ENCODE data around the gene MAPKAP1. TPM values are rescaled to one million over a fixed set of nuclear protein-coding genes. Genes with fewer than 3 reads are reported as not detected.

Gene MAPKAP1
- total and polyA plus RNA-seq, 2 of the 13 experiments (the other 11 are each of a cell fraction or from before 2014, with no cell fraction given) = 45.0 to 64.3 TPM

DNA sequence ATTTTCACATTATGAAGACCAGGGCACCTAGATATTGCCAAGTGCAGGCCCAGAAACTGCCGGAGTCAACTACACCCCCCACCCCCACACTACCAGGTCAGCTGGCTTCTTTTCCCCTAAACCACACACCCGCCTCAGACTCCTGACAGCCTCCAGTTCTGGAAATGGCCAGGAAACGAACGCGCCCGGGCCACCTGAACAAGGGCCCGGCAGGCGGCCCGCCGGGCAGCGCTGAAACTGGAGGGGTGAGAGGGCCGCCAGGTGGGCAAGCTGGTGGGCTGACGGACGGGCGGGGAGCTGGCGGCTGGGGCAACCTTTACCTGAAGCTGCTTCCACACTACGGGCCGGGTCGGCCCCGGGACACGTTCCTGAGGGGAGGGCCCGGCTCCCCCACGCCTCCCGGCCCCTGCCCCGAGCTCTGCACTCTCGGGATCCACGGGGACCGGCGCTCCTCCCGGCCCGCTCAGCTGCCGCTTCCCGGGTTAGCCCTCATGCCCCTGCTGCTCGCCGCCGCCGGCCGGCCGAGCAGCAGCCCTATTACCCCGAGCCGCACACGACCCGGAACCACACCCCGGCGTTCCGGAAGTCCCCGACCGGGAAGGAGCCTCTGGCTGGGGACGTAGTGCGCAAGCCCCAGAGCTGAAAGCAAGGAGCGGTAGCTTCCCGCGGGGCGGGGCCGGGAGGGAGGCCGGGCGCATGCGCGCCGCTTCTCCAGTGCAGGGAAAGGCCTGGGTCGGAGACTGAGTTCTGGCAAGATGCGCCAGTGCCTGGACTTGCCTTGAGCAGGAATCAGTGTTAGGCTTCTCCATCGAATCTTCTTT is at the start of gene MAPKAP1 (continued):
- TF ChIP-seq, protein P1, sequence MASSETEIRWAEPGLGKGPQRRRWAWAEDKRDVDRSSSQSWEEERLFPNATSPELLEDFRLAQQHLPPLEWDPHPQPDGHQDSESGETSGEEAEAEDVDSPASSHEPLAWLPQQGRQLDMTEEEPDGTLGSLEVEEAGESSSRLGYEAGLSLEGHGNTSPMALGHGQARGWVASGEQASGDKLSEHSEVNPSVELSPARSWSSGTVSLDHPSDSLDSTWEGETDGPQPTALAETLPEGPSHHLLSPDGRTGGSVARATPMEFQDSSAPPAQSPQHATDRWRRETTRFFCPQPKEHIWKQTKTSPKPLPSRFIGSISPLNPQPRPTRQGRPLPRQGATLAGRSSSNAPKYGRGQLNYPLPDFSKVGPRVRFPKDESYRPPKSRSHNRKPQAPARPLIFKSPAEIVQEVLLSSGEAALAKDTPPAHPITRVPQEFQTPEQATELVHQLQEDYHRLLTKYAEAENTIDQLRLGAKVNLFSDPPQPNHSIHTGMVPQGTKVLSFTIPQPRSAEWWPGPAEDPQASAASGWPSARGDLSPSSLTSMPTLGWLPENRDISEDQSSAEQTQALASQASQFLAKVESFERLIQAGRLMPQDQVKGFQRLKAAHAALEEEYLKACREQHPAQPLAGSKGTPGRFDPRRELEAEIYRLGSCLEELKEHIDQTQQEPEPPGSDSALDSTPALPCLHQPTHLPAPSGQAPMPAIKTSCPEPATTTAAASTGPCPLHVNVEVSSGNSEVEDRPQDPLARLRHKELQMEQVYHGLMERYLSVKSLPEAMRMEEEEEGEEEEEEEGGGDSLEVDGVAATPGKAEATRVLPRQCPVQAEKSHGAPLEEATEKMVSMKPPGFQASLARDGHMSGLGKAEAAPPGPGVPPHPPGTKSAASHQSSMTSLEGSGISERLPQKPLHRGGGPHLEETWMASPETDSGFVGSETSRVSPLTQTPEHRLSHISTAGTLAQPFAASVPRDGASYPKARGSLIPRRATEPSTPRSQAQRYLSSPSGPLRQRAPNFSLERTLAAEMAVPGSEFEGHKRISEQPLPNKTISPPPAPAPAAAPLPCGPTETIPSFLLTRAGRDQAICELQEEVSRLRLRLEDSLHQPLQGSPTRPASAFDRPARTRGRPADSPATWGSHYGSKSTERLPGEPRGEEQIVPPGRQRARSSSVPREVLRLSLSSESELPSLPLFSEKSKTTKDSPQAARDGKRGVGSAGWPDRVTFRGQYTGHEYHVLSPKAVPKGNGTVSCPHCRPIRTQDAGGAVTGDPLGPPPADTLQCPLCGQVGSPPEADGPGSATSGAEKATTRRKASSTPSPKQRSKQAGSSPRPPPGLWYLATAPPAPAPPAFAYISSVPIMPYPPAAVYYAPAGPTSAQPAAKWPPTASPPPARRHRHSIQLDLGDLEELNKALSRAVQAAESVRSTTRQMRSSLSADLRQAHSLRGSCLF (CRISPR knock-in tag; IDR thresholded peaks at IDR 0.05; ENCODE audit: borderline replicate concordance) = no peak
- TF ChIP-seq, protein P2, sequence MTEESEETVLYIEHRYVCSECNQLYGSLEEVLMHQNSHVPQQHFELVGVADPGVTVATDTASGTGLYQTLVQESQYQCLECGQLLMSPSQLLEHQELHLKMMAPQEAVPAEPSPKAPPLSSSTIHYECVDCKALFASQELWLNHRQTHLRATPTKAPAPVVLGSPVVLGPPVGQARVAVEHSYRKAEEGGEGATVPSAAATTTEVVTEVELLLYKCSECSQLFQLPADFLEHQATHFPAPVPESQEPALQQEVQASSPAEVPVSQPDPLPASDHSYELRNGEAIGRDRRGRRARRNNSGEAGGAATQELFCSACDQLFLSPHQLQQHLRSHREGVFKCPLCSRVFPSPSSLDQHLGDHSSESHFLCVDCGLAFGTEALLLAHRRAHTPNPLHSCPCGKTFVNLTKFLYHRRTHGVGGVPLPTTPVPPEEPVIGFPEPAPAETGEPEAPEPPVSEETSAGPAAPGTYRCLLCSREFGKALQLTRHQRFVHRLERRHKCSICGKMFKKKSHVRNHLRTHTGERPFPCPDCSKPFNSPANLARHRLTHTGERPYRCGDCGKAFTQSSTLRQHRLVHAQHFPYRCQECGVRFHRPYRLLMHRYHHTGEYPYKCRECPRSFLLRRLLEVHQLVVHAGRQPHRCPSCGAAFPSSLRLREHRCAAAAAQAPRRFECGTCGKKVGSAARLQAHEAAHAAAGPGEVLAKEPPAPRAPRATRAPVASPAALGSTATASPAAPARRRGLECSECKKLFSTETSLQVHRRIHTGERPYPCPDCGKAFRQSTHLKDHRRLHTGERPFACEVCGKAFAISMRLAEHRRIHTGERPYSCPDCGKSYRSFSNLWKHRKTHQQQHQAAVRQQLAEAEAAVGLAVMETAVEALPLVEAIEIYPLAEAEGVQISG (CRISPR knock-in tag; IDR thresholded peaks at IDR 0.05) = peak; percentile 78
- no peak for TF ChIP-seq TOPORS (CRISPR knock-in tag; IDR thresholded peaks at IDR 0.05)
- no peak for TF ChIP-seq FOSL1 (CRISPR knock-in tag; IDR thresholded peaks at IDR 0.05; ENCODE audit: borderline replicate concordance)
- TF ChIP-seq ZSCAN9 (CRISPR knock-in tag; IDR thresholded peaks at IDR 0.05; ENCODE audit: borderline replicate concordance) = peak; percentile 68; the same call in 1 of the 2 replicates
- no peak for TF ChIP-seq KLF11 (CRISPR knock-in tag; IDR thresholded peaks at IDR 0.05)
- no peak for TF ChIP-seq SOX13 (IDR thresholded peaks at IDR 0.05)
- TF ChIP-seq SOX13 (CRISPR knock-in tag; conservative IDR thresholded peaks at IDR 0.05 in 1 of 2, IDR thresholded peaks at IDR 0.05 in 1 of 2) = no peak
- TF ChIP-seq ZNF605 (CRISPR knock-in tag; IDR thresholded peaks at IDR 0.05) = peak; percentile 83
- TF ChIP-seq, protein P3, sequence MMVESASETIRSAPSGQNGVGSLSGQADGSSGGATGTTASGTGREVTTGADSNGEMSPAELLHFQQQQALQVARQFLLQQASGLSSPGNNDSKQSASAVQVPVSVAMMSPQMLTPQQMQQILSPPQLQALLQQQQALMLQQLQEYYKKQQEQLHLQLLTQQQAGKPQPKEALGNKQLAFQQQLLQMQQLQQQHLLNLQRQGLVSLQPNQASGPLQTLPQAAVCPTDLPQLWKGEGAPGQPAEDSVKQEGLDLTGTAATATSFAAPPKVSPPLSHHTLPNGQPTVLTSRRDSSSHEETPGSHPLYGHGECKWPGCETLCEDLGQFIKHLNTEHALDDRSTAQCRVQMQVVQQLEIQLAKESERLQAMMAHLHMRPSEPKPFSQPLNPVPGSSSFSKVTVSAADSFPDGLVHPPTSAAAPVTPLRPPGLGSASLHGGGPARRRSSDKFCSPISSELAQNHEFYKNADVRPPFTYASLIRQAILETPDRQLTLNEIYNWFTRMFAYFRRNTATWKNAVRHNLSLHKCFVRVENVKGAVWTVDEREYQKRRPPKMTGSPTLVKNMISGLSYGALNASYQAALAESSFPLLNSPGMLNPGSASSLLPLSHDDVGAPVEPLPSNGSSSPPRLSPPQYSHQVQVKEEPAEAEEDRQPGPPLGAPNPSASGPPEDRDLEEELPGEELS (CRISPR knock-in tag; IDR thresholded peaks at IDR 0.05) = no peak
- no peak for TF ChIP-seq HHEX (CRISPR knock-in tag; IDR thresholded peaks at IDR 0.05)
- no peak for TF ChIP-seq ZNF83 (CRISPR knock-in tag; IDR thresholded peaks at IDR 0.05; ENCODE audit: borderline replicate concordance)
- TF ChIP-seq, protein P4, sequence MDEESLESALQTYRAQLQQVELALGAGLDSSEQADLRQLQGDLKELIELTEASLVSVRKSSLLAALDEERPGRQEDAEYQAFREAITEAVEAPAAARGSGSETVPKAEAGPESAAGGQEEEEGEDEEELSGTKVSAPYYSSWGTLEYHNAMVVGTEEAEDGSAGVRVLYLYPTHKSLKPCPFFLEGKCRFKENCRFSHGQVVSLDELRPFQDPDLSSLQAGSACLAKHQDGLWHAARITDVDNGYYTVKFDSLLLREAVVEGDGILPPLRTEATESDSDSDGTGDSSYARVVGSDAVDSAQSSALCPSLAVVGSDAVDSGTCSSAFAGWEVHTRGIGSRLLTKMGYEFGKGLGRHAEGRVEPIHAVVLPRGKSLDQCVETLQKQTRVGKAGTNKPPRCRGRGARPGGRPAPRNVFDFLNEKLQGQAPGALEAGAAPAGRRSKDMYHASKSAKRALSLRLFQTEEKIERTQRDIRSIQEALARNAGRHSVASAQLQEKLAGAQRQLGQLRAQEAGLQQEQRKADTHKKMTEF (CRISPR knock-in tag; IDR thresholded peaks at IDR 0.05) = peak; percentile 77; the same call in 1 of the 2 replicates
- TF ChIP-seq PHF8 (CRISPR knock-in tag; IDR thresholded peaks at IDR 0.05) = peak; percentile 92
- no peak for TF ChIP-seq ZNF777 (CRISPR knock-in tag; IDR thresholded peaks at IDR 0.05)

All from HepG2 (cell line).